Right lobe of liver (tissue), 4 donors: Measurements from ENCODE around the gene APBB1IP.

Experiments used
- CTCF ChIP-seq, 4 donors: fragments of 200-600 bp in 3 of 4; fragments of 450-650 bp in 1 of 4; IDR thresholded peaks; one replicate each; pipeline versions ENCODE4 v1.5.1 to v1.8.0; 2016 to 2022; ENCODE audit warnings: antibody characterized with exemption in 4 of 4, mild to moderate bottlenecking in 2 of 4
- POLR2A ChIP-seq: fragments of 450-650 bp; IDR thresholded peaks from one replicate; pipeline ENCODE4 v1.6.1; 2017; ENCODE audit warnings: antibody characterized with exemption, mild to moderate bottlenecking
- donor health status: DM: no; HTN: no; CAD: no.
- donor health status: DM: no; HTN: no; CAD: no.
- donor health status: DM: no; HTN: yes; CAD: no.

DNA sequence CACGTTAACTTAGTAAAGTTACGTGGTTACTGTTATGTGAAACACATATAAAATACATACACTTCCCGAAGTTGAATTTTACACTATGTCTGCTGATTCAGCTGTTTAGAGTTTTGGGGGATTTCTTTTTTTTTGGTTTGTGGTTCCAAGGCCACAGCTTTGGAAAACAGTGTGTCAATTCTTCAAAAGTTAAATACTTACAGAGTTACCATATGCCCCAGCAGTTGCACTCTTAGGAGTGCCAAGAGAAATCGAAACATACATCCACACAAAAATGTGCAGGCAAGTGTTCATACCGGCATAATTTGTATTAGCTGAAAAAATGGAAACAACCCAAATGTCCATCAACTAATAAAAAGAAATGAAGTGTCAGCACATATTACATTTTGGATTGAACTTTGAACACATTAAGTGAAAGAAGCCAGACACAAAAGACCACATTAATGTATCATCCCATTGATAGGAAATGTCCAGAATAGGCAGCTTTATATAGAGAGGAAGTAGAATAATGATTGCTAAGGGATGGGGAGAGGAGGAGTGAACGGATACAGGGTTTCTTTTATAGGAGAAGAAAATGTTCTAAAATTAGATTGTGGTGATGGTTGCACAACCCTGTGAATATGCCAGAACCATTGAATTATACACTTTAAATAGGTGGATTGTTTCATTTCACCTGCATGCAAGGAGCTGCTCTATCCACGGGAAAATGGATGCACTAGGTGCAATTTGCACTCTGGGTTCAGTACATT lies 17.6 kb downstream of the APBB1IP start:
- TF ChIP-seq POLR2A (no peak), CTCF (IDR thresholded peaks at IDR 0.05) (no peak)
